GM21526 (cell line): ENCODE measurements around the gene IDH3G.
"Not testable (repeated sequence)": the region's sequence is repeated elsewhere in the genome, so short reads cannot be mapped to it uniquely, and the experiment has no call there.

Experiments used
- ATAC-seq: cut with Tn5 transposase; IDR thresholded peaks from one replicate; pipeline ENCODE4 v1.9.1; 2021; ENCODE audit warnings: moderate library complexity; ENCODE audit not compliant: unreplicated experiment, low FRiP score

IDH3G gene

DNA sequence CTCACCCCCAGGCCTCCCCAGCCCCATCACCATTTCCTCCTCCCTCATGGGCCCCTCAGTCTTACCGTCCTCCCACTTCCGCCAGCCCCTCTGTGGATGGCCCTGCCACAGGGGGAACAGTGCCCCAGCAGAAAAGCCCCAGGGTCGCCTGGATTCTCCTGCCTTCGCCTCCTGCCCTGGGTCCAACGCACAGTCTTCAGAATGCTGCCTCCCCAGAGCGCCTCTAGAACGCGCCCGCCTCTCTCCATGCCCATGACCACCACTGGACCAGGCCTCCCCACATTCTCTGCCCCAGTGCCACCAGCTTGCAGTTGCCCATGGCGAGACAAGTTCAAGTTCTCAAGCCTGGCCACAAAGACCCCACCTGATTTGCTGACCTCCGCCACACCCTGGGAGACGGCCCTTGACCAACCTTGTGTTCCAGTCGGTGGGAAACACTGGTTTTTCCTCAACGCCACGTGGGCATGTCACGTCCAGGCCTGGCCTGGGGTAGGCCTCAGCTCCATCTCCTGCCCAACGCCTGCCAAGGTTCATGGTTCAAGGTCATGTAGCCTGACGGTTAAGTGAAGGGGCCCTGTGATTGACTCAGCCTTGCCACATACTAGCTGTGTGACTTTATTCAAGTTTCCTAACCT, 30.8 kb downstream of the IDH3G start:
- ATAC-seq, result no peak

DNA sequence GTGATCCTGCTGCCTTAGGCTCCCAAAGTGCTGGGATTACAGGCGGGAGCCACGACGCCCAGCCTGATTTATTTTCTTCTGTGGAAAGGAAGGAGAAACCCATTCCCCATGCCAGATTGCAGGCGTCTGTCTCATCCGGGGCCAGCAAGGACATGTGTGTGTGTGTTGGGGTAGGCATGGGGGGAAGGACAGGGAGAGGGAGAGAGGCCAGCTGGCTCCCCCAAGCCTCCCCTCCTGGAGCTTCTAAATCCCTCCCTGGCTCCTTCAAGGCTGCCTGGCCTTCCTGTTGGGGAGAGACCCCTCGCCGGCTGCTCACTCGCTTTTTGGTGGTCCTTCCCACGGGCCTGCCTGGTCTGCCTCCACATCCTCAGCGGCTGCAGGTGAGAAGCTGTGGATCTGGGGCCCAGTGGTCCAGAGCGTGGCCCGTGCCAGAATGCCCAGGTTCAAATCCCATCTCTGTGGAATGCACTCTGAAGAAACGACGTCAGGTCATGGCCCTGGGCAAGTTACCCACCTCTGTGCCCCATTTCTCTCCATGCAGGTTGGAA, 31.5 kb downstream of the IDH3G start:
- ATAC-seq, result no peak

DNA sequence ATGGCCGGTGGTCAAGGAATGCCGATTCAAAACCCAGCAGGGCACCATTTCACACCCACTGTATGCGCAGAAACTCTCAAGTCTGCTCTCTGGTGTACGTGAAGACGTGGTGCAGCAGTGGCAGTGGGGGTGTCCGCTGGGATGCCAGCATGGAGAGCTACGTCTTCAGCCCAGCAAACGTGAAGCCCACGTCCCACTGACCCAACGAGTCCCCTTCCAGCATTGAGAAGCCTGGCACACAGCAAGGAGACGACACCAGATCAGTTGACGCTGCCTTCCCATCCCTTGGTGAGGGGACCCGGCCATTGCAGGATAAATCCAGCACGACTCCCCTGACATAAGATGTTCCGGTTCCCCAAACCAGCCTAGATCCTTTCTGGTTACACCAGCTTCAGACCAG, 32.3 kb downstream of the IDH3G start:
- no peak for ATAC-seq

DNA sequence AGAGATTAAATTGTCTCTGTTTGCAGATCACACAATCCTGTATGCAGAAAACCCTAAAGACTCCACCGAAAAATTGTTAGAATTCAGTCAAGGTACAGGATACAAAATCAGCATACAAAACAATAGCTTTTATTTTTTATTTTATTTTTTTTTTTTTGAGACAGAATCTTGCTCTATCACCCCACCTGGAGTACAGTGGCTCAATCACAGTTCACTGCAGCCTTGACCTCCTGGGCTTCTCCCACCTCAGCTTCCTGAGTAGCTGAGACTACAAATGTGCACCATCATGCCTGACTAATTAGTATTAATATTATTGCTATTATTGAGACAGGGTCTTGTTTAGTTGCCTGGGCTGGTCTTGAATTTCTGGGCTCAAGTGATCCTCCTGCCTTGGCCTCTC, 39.0 kb downstream of the IDH3G start:
- no peak for ATAC-seq

DNA sequence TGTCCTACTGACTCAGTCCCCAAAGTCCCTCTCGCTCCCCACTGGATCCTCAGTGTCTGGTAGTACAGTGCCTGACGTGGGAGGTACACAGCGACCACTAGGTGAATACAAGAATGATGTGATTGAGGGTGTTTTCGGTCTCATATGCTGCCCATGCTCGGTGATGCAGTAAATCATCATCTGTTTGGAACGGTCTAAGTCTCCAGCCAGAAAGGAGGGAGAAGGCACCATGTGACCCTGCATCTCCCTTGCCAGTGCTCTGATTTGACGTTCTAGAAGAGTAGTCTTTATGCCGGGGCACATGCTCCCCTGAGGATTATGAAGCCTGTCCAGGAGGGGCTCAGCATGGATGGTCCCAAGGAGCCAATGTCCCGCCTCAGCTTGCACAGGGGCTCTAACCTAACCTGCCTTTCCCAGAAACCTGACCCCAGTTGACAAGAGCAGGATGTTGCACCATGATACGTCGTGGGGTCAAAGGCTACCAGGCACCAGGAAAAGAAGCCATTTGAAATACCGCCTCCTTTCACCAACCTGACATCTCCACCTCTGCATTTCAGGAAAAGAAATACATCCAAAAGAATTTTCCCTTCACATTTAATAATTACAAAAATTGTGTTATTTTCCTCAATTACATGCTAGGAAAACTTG, 43.9 kb downstream of the IDH3G start:
- no peak for ATAC-seq

DNA sequence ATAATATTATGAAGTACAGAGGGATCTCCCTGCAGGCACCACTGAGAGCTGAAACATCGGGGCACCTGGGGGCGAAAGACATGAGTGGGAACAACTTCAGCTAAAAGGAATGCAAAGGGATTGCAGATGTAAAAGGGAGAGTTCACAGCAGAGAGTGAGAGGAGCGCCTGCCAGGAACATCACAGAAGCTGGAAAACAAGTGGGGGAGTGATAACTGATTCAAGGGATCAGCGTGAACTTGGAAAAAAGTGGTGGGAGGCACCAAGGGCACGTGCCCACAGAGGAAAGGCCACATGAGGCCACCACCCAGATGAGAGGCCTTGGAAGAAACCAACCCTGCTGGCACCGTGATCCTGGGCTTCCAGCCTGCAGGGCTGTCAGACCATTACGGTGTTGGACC, 45.2 kb downstream of the IDH3G start:
- not testable (repeated sequence) for ATAC-seq

DNA sequence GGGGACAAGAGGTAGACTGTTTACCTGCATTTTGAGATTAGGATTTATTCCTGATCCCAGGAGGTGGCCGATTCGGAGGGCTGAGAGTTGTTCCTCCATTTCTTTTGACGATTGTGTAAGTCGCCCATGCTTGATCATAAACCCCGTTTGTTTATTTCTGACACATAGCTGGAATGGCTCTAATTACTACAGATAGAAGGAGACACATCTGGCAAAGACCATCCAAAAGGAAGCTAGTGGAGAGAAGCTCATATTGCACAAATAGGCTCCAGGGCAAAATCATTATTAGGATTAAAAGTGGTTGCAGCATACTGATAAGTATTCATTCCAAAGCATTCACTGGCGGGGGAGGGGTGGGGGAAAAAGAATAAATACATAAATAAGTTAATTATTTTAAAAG, 47.2 kb downstream of the IDH3G start:
- not testable (repeated sequence) for ATAC-seq

DNA sequence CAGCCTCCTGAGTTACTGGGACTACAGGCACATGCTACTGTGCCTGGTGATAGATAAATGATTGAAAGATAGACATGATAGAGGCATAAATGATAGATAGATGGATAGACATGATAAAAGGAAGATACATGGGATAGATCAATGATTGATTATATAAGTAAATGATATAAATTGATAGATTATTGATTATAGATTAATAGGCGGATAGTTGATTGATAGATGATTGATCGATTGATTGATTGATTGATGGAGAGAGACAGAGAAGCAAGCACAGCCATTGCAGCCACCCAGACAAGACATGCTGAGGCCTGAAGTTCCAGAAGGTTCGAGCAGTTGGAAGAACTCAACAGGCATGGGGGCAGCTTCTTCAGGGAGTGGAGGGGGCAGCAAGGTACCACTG, 47.8 kb downstream of the IDH3G start:
- no peak for ATAC-seq

DNA sequence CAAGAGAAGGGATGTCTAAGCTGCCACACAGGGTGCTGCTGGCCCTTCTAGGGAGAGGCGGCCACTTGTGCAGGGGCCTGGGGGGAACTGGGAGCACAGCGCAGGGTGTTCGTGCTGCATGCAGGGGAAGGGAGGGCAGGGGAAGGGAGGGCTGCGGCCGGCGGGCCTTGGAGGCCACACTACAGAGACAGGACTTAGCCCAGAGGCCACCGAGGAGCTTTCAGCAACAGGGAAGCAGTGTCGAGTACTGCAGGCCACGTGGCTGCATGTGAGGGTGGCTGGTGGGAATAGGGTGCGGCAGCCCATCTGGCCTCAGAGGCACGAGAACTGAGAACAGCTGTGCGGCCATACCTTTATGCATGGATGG, 49.1 kb downstream of the IDH3G start:
- ATAC-seq, result not testable (repeated sequence)

DNA sequence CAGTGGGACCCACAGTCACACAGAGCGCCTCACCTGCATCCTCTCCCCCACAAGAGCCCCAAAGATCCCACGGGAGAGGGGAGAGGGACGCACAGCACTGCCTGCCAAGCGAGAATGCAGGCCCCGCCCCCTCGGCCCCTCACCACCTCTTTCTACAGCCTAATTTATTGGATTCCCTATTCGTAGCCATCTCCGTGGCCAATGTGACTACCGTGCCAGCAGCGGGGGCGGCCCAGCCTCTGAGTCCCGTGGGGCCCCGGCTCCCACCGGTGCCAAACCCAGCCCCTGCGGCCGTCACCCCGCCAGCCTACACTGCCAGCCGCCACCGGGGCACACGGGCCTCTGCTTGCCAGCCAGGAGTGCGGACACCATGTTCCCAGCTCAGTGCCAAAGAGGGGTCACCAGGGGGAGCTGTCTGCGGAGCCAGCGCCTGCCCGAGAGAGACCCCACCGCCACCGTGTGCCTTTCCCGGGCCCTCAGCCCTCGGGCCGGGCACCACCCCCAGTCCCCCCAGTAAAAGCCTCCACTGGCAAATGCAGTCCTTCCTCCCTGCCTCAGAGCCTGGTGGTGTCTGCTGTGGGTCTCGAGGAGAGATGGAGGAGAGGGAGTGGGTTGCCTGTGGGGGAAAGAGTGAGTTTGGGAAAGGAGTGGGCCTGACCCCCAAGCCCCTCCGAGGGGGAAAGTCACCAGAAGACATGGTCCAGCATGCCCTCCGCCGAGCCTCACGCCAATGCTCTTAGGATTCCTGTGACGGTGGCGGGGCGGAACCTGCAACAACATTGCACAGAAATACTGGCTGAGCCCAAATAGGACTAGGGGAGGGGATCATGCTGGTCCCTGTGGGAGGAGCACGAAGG, 49.7 kb downstream of the IDH3G start:
- no peak for ATAC-seq

DNA sequence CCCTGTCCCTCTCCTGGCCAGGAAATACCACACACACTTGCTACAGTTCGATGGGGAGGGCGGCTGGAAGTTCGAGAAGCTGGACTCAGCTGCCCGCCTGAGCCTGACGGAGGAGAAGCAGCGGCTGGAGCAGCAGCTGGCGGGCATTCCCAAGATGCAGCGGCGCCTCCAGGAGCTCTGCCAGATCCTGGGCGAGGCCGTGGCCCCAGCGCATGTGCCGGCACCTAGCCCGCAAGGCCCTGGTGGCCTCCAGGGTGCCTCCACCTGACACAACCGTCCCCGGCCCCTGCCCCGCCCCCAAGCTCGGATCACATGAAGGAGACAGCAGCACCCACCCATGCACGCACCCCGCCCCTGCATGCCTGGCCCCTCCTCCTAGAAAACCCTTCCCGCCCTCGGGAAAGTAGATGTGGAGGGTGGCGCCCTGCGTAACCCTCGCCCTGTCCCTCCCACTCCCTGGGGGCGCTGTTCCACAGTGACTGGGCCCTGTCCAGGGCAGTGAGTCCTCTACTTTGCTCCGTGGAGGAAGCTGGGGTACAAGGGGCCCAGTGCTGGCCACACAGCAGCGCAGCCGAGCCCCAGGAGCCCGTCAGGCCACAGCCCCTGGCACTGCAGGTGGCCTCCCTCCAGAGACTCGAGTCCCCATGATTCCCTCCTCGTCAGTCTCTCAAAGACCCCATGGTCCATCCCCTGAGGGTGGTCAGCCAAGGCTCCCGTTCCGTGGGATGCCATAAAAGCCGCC, 50.5 kb downstream of the IDH3G start:
- ATAC-seq, result not testable (repeated sequence)

DNA sequence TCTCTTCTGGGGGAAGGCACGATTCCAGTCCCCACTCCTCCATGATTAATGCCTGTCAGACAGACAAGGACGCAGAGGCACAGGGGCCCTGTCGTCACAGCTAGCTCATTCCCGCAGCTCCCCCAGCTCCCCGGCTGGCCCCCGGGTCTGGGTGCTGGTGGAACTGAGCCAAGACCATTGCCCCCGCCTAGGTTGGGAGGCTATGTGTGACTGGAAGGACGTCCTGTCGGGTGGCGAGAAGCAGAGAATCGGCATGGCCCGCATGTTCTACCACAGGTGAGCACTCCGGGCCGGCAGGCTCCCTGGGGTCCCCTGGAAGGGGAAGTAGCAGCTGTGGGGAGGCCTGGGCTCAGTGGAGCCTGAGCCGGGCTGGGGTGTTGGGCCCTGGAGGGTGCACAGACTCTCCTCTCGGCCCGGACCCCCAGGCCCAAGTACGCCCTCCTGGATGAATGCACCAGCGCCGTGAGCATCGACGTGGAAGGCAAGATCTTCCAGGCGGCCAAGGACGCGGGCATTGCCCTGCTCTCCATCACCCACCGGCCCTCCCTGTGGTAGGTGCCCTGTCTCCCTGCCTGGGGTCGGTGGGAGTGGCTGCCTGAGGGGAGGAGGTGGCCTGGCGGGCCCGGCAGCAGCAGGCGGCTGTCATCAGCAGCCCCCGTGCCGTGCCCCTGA, 51.2 kb downstream of the IDH3G start:
- ATAC-seq, result not testable (repeated sequence)

DNA sequence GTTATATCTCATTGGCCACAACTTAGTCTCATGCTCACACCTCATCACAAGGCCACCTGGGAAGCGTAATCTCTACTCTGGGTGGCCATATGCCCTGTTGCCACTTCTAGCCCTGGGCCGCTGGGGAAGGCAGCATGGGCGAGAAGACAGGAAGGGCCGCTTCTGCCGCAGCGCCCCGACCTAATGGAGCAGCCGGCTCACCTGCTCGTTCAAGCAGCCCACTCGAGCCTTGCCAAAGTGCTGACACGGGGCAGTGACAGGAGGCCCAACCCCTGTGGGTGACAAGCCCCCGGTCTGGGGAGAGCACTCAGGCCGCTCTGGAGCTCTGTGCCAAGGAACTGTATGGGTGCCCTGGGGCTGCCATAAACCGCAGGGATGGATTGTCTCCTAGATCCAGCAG, 52.1 kb downstream of the IDH3G start:
- not testable (repeated sequence) for ATAC-seq

DNA sequence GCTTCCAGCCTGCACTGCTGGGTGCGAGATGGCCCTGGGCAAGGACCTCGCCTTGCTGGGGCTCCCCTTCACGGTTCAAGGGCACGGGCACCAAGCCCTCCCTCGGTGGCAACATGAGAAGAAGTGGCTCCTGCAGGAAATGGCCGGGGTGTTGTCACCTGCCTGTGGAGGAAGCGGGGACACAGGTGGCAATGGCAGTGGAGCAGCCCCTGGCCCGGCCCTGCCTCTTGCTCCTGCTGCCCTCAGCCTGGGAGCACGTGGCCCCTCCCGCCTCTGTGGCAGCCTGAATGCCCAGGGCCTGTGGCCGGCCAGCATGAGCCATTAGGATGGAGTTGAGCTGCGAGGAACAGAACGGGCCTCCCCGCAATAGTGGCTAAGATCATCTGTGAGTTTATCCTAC, 52.7 kb downstream of the IDH3G start:
- no peak for ATAC-seq

DNA sequence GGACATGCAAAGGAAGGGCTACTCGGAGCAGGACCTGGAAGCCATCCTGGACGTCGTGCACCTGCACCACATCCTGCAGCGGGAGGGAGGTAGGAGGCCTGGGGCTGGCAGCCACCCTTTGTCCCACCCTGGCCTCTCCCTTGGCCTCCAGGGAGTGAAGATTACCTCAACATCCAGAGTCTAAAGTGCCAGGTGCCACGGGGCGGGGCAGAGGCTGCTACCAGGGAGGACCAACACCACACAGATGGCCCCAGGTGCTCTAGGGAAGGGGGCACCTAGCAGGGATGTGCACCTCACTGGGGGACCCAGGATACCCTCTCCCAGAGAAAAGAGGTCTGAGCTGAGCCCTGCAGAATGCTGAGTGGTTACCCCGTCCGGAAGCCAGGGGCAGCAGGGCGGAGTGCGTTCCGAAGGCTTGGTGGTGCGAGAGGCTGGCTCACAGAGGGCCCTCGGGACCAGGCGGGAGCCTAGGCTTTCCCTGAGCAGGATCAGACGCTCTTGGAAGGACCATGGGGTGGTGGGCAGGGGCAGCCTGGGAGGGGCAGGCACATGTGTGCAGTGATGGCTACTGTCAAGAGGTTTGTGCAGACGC, 53.4 kb downstream of the IDH3G start:
- ATAC-seq, result no peak

DNA sequence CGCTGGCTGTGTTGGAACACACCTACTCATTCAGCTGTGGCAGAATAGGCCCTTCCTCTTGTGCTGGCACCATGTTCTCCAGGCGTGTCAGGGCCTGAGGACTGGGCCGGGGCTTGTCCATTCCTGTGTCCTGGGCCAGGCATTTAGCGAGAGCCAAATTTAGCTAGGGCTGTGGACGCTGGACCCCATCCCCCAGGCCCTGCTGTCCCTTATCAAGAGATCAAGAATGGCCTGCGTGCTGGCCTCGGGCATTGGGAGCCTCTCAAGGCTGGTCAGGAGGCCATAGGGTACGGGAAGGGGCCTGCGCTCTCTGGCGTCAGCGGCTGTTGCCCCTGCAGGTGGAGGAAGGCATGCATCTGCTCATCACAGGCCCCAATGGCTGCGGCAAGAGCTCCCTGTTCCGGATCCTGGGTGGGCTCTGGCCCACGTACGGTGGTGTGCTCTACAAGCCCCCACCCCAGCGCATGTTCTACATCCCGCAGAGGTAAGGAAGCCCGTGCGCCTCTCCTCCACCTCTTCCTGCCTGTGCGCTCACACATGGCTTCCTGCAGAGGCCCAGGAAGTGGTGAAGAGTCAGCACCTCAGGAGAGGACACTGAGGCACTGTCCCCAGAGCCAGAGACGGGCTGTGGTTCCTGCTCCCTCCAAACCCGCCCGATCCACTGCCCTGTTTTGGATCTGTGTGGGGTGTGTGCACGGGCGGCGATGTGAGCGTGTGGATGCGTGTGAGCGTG, 54.3 kb downstream of the IDH3G start:
- no peak for ATAC-seq

DNA sequence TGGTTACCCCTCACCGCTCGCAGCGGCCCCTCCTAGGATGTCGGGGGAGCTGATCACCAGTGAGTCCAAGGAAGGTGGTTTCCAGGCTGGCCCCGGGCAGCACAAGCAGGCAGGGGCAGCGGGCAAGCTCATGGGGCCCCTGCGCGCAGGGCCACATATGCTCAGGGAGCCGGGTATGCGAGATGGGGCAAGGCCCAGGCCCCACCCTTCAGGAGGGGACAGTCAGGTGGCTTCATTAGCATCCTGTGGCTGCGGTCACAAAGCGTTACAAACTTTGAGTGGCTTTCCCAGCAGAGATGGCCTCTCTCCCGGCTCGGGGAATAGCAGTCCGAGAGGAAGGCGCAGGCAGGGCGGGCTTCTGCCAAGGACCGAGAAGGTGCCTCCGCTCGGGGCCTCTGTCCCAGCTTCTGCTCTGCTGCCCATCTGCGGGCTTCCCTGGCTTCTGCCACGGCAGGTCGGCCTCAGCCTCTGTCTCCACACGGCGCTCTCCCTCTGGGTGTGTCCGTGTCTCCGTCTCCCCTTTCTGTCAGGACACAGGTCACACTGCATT, 56.0 kb downstream of the IDH3G start:
- no peak for ATAC-seq

DNA sequence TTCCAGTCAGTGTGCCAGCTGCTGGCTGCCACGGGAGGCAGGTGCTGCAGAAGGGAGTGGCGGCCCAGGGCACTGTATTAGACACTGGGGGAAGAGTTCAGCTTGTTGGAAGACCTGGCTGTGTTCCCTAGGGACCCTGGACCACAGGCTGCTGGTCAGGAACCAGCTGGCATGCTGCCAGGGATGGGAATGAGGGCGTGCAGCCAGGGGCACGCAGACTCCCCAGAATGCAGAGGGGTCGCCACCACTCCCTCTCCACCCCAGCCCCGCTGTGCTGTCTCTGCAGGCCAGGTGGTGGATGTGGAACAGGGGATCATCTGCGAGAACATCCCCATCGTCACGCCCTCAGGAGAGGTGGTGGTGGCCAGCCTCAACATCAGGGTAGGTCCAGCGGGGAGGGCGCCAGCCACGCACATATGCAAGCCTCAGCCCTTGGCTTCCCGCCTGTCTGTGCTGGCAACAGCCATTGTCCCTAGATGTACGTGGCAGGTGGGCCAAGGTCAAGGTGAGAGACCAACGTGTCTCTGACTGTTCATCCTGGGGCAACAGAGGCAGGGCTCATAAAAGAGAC, 57.2 kb downstream of the IDH3G start:
- no peak for ATAC-seq
